ENCODE data around the gene BMPR1A. TPM values are rescaled to one million over a fixed set of nuclear protein-coding genes. Genes with fewer than 3 reads are reported as not detected.

BMPR1A gene
- polyA plus RNA-seq, 2 of the 4 experiments (the other 2 are of a cell fraction) = 25.5 to 39.0 TPM

DNA sequence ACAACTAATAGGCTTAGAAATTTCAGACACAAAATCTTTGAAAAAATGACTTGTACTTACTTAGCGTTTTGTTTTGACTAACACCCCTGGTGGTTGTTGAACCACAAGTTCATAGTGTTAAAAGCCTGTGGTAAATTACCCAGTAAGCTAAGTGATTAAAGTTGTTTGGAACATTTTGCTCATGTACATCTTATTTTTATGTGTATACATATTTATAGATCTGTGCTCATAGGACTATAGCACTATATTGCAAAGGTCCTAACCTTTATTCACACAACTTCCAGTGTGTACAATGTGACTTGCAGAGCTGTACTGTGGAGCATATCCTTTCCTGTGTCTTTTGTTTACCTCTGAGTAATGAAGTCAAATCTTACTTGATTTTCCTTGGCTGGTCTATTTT, 79.6 kb downstream of the BMPR1A start:
- 93% methylated on average over 1 of the region's 1 CpG for WGBS (ENCODE audit: missing lambda C conversion rate)
- no peak for ATAC-seq

DNA sequence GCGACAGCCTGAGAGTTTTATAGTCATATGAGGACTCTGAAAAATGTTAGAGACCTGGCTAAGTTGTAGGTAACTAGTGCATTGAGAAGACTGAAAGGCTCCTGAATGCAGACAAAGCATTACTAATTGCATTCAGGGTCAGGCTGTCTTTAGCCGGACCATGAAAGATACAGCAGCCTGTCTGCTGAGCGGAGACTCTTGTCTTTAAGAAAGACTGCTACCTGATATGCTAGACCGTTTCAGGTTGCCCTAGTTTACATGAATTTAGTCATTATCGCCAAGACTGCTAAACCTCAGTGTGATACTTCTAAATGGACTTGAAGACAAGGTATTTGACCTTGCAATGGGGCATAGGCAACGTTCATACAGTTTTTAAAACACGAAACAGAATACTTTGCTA, 81.2 kb downstream of the BMPR1A start:
- 82% methylated on average over 7 of the region's 7 CpGs for WGBS (ENCODE audit: missing lambda C conversion rate)
- POLR2A ChIA-PET = no interaction called here
- CTCF ChIA-PET = no interaction called here
- Histone ChIP-seq H3K9me3 (no peaks in the 10 kb centered on the region), H3K4me1 (no peaks in the 10 kb centered on the region), H3K4me3 (no peak overlapping the region), H3K27ac (no peak overlapping the region), H3K4me2 (no peak overlapping the region)
- no peak for ATAC-seq
- no peak for FAIRE-seq
- no peak for DNase-seq (ENCODE audit: low read depth in 1 of 2, low spot score in 1 of 2)
- no peak for TF ChIP-seq RFX5 (IDR thresholded peaks at IDR 0.05)
- TF ChIP-seq NPAS2 (CRISPR knock-in tag; IDR thresholded peaks at IDR 0.05; ENCODE audit: borderline replicate concordance) = no peak
- no peak for TF ChIP-seq CHD4 (IDR thresholded peaks at IDR 0.05; ENCODE audit: borderline replicate concordance)
- no peak for TF ChIP-seq MAZ (IDR thresholded peaks at IDR 0.05; ENCODE audit: borderline replicate concordance, low read depth, low read length)
- no peak for TF ChIP-seq FOXS1 (CRISPR knock-in tag; IDR thresholded peaks at IDR 0.05)
- no peak for TF ChIP-seq HMGXB4 (CRISPR knock-in tag; IDR thresholded peaks at IDR 0.05; ENCODE audit: borderline replicate concordance)
- no peak for TF ChIP-seq KDM5A (IDR thresholded peaks at IDR 0.05)
- TF ChIP-seq CBX2 (IDR thresholded peaks at IDR 0.05; ENCODE audit: borderline replicate concordance, low read depth) = no peak
- no peak for TF ChIP-seq ZFP36 (IDR thresholded peaks at IDR 0.05; ENCODE audit: borderline replicate concordance, partially characterized antibody)
- no peak for TF ChIP-seq BCL3 (IDR thresholded peaks at IDR 0.05)
- TF ChIP-seq, protein P1, sequence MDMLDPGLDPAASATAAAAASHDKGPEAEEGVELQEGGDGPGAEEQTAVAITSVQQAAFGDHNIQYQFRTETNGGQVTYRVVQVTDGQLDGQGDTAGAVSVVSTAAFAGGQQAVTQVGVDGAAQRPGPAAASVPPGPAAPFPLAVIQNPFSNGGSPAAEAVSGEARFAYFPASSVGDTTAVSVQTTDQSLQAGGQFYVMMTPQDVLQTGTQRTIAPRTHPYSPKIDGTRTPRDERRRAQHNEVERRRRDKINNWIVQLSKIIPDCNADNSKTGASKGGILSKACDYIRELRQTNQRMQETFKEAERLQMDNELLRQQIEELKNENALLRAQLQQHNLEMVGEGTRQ (IDR thresholded peaks at IDR 0.05) = no peak
- no peak for TF ChIP-seq TP53 (CRISPR knock-in tag; IDR thresholded peaks at IDR 0.05)
- TF ChIP-seq ZSCAN20 (CRISPR knock-in tag; IDR thresholded peaks at IDR 0.05) = no peak
- TF ChIP-seq, protein P2, sequence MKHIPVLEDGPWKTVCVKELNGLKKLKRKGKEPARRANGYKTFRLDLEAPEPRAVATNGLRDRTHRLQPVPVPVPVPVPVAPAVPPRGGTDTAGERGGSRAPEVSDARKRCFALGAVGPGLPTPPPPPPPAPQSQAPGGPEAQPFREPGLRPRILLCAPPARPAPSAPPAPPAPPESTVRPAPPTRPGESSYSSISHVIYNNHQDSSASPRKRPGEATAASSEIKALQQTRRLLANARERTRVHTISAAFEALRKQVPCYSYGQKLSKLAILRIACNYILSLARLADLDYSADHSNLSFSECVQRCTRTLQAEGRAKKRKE (CRISPR knock-in tag; IDR thresholded peaks at IDR 0.05; ENCODE audit: low read depth) = no peak
- TF ChIP-seq ESRRA (IDR thresholded peaks at IDR 0.05; ENCODE audit: borderline replicate concordance, low read length) = no peak

More for the DNA sequence above, 79.6 kb downstream of the BMPR1A start:
- ChIA-PET POLR2A (no interaction called here), CTCF (no interaction called here)
- H3K4me3 ChIP-seq = no peak overlapping the region
- DNase-seq (ENCODE audit: low read depth in 1 of 2, low spot score in 1 of 2) (no peak), FAIRE-seq (no peak)
- H3K4me1 ChIP-seq = no peaks in the 10 kb centered on the region
- H3K4me2 ChIP-seq = no peak overlapping the region
- H3K27ac ChIP-seq = no peak overlapping the region
- no peak for TF ChIP-seq MYC (IDR thresholded peaks at IDR 0.05; ENCODE audit: borderline replicate concordance, low read length)
- TF ChIP-seq, protein P2 (CRISPR knock-in tag; IDR thresholded peaks at IDR 0.05; ENCODE audit: low read depth) = no peak
- H3K9me3 ChIP-seq = no peaks in the 10 kb centered on the region

- Histone ChIP-seq H3K4me1 (no peaks in the 10 kb centered on the region), H3K9me3 (no peaks in the 10 kb centered on the region), H3K27ac (no peak overlapping the region), H3K4me3 (no peak overlapping the region), H3K4me2 (no peak overlapping the region)
- no peak for ATAC-seq
- ChIA-PET CTCF (interaction anchor here (1.4 to 1.7 kb wide), 3 partner anchors 11 to 147 kb away, joined by 4 to 5 read pairs (median 5); no protein-coding TSS in a partner anchor), POLR2A (no interaction called here)
- WGBS (ENCODE audit: missing lambda C conversion rate) = 97% methylated on average over 4 of the region's 4 CpGs
- no peak for TF ChIP-seq TFCP2L1 (CRISPR knock-in tag; IDR thresholded peaks at IDR 0.05)
- TF ChIP-seq PHF8 (IDR thresholded peaks at IDR 0.05; ENCODE audit: borderline replicate concordance, low read depth) = no peak
- TF ChIP-seq CBX2 (IDR thresholded peaks at IDR 0.05; ENCODE audit: borderline replicate concordance, low read depth) = no peak
- TF ChIP-seq TP53 (CRISPR knock-in tag; IDR thresholded peaks at IDR 0.05) = no peak
- FAIRE-seq = no peak
- DNase-seq (ENCODE audit: low read depth in 1 of 2, low spot score in 1 of 2) = no peak
These were observed 84.1 kb downstream of the BMPR1A start for GRCh38 chr10:86840498-86840897.
